H9 (cell line): ENCODE data around the gene HAPLN1. TPM values are rescaled to one million over a fixed set of nuclear protein-coding genes. Genes with fewer than 3 reads are reported as not detected.

Experiments used
- DNase-seq: peaks from one replicate; pipeline ENCODE4 v3.0.0-alpha.2; 2017
- H2AFZ ChIP-seq: one replicate; pipeline ENCODE4 v1.6.1; 2013; ENCODE audit warnings: mild to moderate bottlenecking, low read length, control low read depth, moderate library complexity
- H2AK5ac ChIP-seq: 2 replicates; pipeline ENCODE4 v1.6.1; 2013; ENCODE audit warnings: low read length, control low read depth, mixed read lengths; ENCODE audit not compliant: insufficient read length
- H2BK120ac ChIP-seq: one replicate; pipeline ENCODE4 v1.6.1; 2013; ENCODE audit warnings: low read depth, mild to moderate bottlenecking, low read length, control low read depth, inconsistent platforms; ENCODE audit not compliant: poor library complexity, severe bottlenecking
- H2BK12ac ChIP-seq: 2 replicates; pipeline ENCODE4 v1.6.1; 2013; ENCODE audit warnings: low read length, control low read depth, mixed read lengths, low read depth; ENCODE audit not compliant: insufficient read length
- H2BK15ac ChIP-seq: 2 replicates; pipeline ENCODE4 v1.6.1; 2013; ENCODE audit warnings: low read depth, low read length, control low read depth
- H2BK20ac ChIP-seq: one replicate; pipeline ENCODE4 v1.6.1; 2013; ENCODE audit warnings: low read depth, mild to moderate bottlenecking, low read length, control low read depth, inconsistent platforms; ENCODE audit not compliant: poor library complexity, severe bottlenecking
- H2BK5ac ChIP-seq: 2 replicates; pipeline ENCODE4 v1.6.1; 2013; ENCODE audit warnings: low read length, control low read depth, mixed read lengths; ENCODE audit not compliant: insufficient read length
- H3K14ac ChIP-seq: 2 replicates; pipeline ENCODE4 v1.6.1; 2013; ENCODE audit warnings: low read length, control low read depth; ENCODE audit not compliant: insufficient read depth
- H3K18ac ChIP-seq: 2 replicates; pipeline ENCODE4 v1.6.1; 2013; ENCODE audit warnings: low read depth, mild to moderate bottlenecking, mixed read lengths, low read length, control low read depth; ENCODE audit not compliant: insufficient read length
- H3K23ac ChIP-seq: 2 replicates; pipeline ENCODE4 v1.6.1; 2013; ENCODE audit warnings: low read length, control low read depth, mixed read lengths, low read depth; ENCODE audit not compliant: insufficient read length
- H3K23me2 ChIP-seq: 2 replicates; pipeline ENCODE4 v1.6.1; 2013; ENCODE audit warnings: low read depth, mild to moderate bottlenecking, mixed read lengths, low read length, control low read depth; ENCODE audit not compliant: insufficient read length, poor library complexity, severe bottlenecking
- H3K27ac ChIP-seq: 2 replicates; pipeline ENCODE4 v1.5.1; 2013; ENCODE audit warnings: low read length, control low read depth, mixed read lengths, low read depth; ENCODE audit not compliant: insufficient read length
- H3K27me3 ChIP-seq: 2 replicates; pipeline ENCODE4 v1.6.1; 2013; ENCODE audit warnings: low read length, control low read depth, inconsistent platforms; ENCODE audit not compliant: insufficient read depth
- H3K4ac ChIP-seq: 2 replicates; pipeline ENCODE4 v1.6.1; 2013; ENCODE audit warnings: low read depth, mild to moderate bottlenecking, control low read depth, inconsistent platforms, low read length, moderate library complexity
- H3K4me1 ChIP-seq: 2 replicates; pipeline ENCODE4 v1.6.1; 2013; ENCODE audit warnings: low read length, control low read depth, inconsistent platforms; ENCODE audit not compliant: insufficient read depth
- H3K4me2 ChIP-seq: 2 replicates; pipeline ENCODE4 v1.6.1; 2013; ENCODE audit warnings: low read length, control low read depth, mixed read lengths; ENCODE audit not compliant: insufficient read length, insufficient read depth
- H3K56ac ChIP-seq: 2 replicates; pipeline ENCODE4 v1.6.1; 2013; ENCODE audit warnings: low read depth, mild to moderate bottlenecking, mixed read lengths, low read length, control low read depth; ENCODE audit not compliant: insufficient read length
- H3K79me1 ChIP-seq: 2 replicates; pipeline ENCODE4 v1.6.1; 2013; ENCODE audit warnings: low read depth, mild to moderate bottlenecking, moderate library complexity, low read length, control low read depth, inconsistent platforms; ENCODE audit not compliant: insufficient read depth, poor library complexity, severe bottlenecking
- H3K79me2 ChIP-seq: 2 replicates; pipeline ENCODE4 v1.6.1; 2013; ENCODE audit warnings: low read length, control low read depth, inconsistent platforms; ENCODE audit not compliant: insufficient read depth
- H3K9ac ChIP-seq: 2 replicates; pipeline ENCODE4 v1.6.1; 2013; ENCODE audit warnings: low read length, control low read depth, mixed read lengths; ENCODE audit not compliant: insufficient read length; ENCODE audit errors: extremely low read depth
- H3K9me3 ChIP-seq: one replicate; pipeline ENCODE4 v1.6.1; 2013; ENCODE audit warnings: low read depth, low read length, inconsistent platforms; ENCODE audit not compliant: control insufficient read depth
- H3T11ph ChIP-seq: one replicate; pipeline ENCODE4 v1.6.1; 2013; ENCODE audit warnings: mild to moderate bottlenecking, low read length, control low read depth, inconsistent platforms
- H4K20me1 ChIP-seq: one replicate; pipeline ENCODE4 v1.6.1; 2013; ENCODE audit not compliant: control insufficient read depth, insufficient read length, insufficient read depth
- H4K5ac ChIP-seq: 2 replicates; pipeline ENCODE4 v1.6.1; 2013; ENCODE audit warnings: low read depth, mild to moderate bottlenecking, mixed read lengths, low read length, control low read depth; ENCODE audit not compliant: insufficient read length
- H4K8ac ChIP-seq: replicated peaks from 2 replicates; pipeline ENCODE4 v1.6.1; 2013; ENCODE audit warnings: low read length, control low read depth, mixed read lengths, low read depth; ENCODE audit not compliant: insufficient read length
- H4K91ac ChIP-seq: 2 replicates; pipeline ENCODE4 v1.6.1; 2013; ENCODE audit warnings: low read depth, mild to moderate bottlenecking, moderate library complexity, mixed read lengths, low read length, control low read depth; ENCODE audit not compliant: insufficient read length
- H3K27ac Mint-ChIP-seq, 3 experiments: 2 replicates in 2 of 3; 3 replicates in 1 of 3; pipeline ENCODE4 v1.8.0; 2020 to 2021; ENCODE audit warnings: mixed read lengths in 3 of 3, mild to moderate bottlenecking in 1 of 3, moderate library complexity in 1 of 3
- H3K27me3 Mint-ChIP-seq: 2 replicates; pipeline ENCODE4 v1.8.0; 2021; ENCODE audit warnings: low read depth, mild to moderate bottlenecking, moderate library complexity, mixed read lengths
- H3K36me3 Mint-ChIP-seq, 3 experiments: 2 replicates in 2 of 3; 3 replicates in 1 of 3; pipeline ENCODE4 v1.8.0; 2020 to 2021; ENCODE audit warnings: low read depth in 3 of 3, mixed read lengths in 3 of 3; ENCODE audit not compliant: insufficient read depth in 1 of 3
- H3K4me1 Mint-ChIP-seq, 2 experiments: 2 replicates each; pipeline ENCODE4 v1.8.0; 2020; ENCODE audit warnings: mixed read lengths in 2 of 2
- H3K4me3 Mint-ChIP-seq, 2 experiments: 2 replicates in 1 of 2; 3 replicates in 1 of 2; pipeline ENCODE4 v1.8.0; 2020 to 2021; ENCODE audit warnings: mild to moderate bottlenecking in 2 of 2, mixed read lengths in 2 of 2, moderate library complexity in 1 of 2
- H3K9me3 Mint-ChIP-seq, 2 experiments: 2 replicates in 1 of 2; 3 replicates in 1 of 2; pipeline ENCODE4 v1.8.0; 2020; ENCODE audit warnings: mild to moderate bottlenecking in 2 of 2, mixed read lengths in 2 of 2, moderate library complexity in 1 of 2
- WGBS: extraction: QIAGEN DNeasy Blood & Tissue Kit; methylation state at CpG from one replicate; pipeline ENCODE4 v1.1.7; 2013; ENCODE audit warnings: missing lambda C conversion rate, low lambda C conversion rate, mixed read lengths; ENCODE audit not compliant: insufficient read length; ENCODE audit errors: extremely low coverage; 5-methylcytosine and 5-hydroxymethylcytosine counted together
- total RNA-seq: library from RNA; stranded (reverse); gene quantifications from 2 replicates; pipeline ENCODE4 v1.2.1, GENCODE V29; 2021
- TF ChIP-seq, protein P1 (sequence below): fragments of 200-600 bp; sonication (generic); conservative IDR thresholded peaks from 3 replicates; pipeline ENCODE4 v1.8.0; 2021; ENCODE audit warnings: antibody characterized with exemption, mild to moderate bottlenecking

The HAPLN1 gene
- total RNA-seq, 1 experiment from 2014 or later = 0.22 TPM

DNA sequence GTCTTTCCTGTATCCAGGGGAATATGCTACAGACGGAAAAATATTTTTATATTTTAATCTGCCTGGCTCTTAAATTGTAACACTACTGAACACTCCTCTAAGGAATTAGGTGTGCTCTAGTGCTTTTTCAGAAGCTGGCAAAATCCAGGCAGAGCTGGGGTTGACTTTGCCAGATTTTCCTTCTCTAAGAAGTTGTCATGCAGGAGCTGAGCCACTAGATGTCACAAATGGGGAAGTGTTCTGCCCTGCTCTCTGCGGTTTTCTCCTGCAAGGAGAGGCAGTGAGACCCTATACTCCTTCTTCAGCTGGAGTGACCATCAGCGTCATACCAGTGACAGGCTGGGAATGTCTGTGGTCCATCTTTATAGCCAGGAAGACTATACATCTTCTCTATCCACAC, 112.5 kb downstream of the HAPLN1 start:
- Histone ChIP-seq H3K4me2 (no peak overlapping the region), H3K9me3 (no peaks in the 10 kb centered on the region), H2BK12ac (no peak overlapping the region), H3K18ac (no peak overlapping the region), H4K20me1 (no peaks in the 10 kb centered on the region), H3K9ac (no peak overlapping the region), H2AFZ (no peak overlapping the region), H3K27ac (no peak overlapping the region), H3K79me1 (no peaks in the 10 kb centered on the region), H3K4ac (no peak overlapping the region), H3K23me2 (no peaks in the 10 kb centered on the region), H3K27me3 (no peaks in the 10 kb centered on the region), H2BK5ac (no peak overlapping the region), H2AK5ac (no peak overlapping the region), H3T11ph (no peak overlapping the region), H3K4me1 (no peaks in the 10 kb centered on the region; the same call in 1 of the 2 replicates), H3K23ac (no peak overlapping the region), H2BK20ac (no peak overlapping the region), H4K91ac (no peak overlapping the region), H4K5ac (no peak overlapping the region), H4K8ac (no peak overlapping the region), H3K14ac (no peak overlapping the region), H2BK15ac (no peak overlapping the region), H2BK120ac (no peak overlapping the region), H3K79me2 (no peaks in the 10 kb centered on the region), H3K56ac (no peak overlapping the region)
- H3K9me3 Mint-ChIP-seq = 0 out of 5 replicates have a peak, but pooled peaks cover 0 to 2% of the 10 kb centered on the region in 2 experiments
- H3K27me3 Mint-ChIP-seq = no peaks in the 10 kb centered on the region
- H3K4me3 Mint-ChIP-seq = no peak overlapping the region
- no peak overlapping the region; a peak in 1 of 7 replicates for H3K27ac Mint-ChIP-seq
- WGBS = no CpG with 5 or more reads among the region's 3 CpGs
- H3K36me3 Mint-ChIP-seq = no peaks in the 10 kb centered on the region; a peak in 1 of 7 replicates
- H3K4me1 Mint-ChIP-seq = peaks cover 9 to 16% of the 10 kb centered on the region in 2 experiments
- TF ChIP-seq, protein P1, sequence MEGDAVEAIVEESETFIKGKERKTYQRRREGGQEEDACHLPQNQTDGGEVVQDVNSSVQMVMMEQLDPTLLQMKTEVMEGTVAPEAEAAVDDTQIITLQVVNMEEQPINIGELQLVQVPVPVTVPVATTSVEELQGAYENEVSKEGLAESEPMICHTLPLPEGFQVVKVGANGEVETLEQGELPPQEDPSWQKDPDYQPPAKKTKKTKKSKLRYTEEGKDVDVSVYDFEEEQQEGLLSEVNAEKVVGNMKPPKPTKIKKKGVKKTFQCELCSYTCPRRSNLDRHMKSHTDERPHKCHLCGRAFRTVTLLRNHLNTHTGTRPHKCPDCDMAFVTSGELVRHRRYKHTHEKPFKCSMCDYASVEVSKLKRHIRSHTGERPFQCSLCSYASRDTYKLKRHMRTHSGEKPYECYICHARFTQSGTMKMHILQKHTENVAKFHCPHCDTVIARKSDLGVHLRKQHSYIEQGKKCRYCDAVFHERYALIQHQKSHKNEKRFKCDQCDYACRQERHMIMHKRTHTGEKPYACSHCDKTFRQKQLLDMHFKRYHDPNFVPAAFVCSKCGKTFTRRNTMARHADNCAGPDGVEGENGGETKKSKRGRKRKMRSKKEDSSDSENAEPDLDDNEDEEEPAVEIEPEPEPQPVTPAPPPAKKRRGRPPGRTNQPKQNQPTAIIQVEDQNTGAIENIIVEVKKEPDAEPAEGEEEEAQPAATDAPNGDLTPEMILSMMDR = peak; percentile 77
- peak; percentile 73 for DNase-seq
